DMS53 treated with DMSO at 0.1 percent for 48 hours (cell line): ENCODE data around the gene JOSD1.

Experiments
- DNase-seq: peaks from one replicate; lab custom pipeline; 2025; ENCODE audit not compliant: unreplicated experiment; lab: John Stamatoyannopoulos, UW

JOSD1 gene

DNA sequence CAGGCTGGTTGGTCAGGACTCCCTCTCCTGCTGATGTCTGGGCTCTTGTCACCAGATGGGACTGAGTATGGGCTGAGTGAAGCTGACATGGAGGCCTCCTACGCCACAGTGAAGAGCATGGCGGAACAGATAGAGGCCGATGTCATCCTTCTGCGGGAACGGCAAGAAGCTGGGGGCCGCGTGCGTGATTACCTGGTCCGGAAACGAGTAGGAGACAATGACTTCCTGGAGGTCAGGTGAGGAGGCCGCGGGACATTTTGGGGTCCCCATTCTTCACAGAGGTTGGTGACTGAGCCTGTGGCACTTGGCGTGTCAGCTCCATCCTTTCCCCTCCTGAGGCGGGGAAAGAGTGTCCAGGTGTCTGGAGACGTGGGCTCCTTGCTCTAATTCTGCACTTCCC is 15.1 kb upstream of the JOSD1 start:
- DNase-seq = no peak

DNA sequence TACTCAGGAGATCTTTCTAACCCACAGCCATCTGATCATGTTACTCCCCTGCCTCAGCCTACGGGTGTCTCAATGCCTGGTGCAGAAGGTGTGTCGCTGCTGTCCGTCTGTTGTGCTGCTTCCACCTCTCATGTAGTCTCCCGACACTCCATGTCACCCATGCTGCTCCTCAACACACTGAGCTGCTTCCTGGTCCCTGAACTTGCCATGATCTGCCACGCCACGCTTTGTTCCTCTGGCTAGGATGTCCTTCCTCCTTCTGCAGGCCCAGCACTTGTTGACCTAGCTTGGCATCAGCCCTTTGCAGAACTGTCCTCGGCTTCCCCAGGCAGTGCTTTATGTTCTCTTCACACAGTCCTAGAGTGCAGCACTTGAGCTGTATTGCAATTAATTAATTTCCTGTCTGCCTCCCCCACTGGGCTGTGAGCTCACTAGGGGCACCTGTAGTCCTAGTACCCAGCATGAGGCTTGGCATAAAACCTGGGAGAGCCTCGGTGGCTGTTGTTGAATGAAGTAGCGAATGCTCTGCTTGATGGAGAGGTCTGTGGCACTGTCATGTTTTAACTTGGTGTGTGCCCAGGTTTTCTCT is 14.5 kb upstream of the JOSD1 start:
- no peak for DNase-seq

DNA sequence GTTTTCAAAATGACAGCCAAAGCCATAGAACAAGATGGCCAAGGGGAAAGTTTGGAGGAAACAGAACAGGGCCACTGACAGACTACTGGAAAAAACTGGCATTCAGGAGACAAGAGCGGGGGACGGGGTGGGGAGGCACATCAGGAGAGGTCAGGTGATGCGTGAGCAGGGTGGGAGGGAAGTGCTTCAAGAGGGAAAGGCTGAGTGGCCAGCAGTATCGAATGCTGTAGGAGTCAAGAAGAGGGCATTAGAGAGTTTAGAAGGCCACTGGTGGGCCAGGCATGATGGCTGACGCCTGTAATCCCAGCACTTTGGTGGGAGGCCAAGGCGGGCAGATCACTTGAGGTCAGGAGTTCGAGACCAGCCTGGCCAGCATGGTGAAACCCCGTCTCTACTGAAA is 13.2 kb upstream of the JOSD1 start:
- DNase-seq = no peak

DNA sequence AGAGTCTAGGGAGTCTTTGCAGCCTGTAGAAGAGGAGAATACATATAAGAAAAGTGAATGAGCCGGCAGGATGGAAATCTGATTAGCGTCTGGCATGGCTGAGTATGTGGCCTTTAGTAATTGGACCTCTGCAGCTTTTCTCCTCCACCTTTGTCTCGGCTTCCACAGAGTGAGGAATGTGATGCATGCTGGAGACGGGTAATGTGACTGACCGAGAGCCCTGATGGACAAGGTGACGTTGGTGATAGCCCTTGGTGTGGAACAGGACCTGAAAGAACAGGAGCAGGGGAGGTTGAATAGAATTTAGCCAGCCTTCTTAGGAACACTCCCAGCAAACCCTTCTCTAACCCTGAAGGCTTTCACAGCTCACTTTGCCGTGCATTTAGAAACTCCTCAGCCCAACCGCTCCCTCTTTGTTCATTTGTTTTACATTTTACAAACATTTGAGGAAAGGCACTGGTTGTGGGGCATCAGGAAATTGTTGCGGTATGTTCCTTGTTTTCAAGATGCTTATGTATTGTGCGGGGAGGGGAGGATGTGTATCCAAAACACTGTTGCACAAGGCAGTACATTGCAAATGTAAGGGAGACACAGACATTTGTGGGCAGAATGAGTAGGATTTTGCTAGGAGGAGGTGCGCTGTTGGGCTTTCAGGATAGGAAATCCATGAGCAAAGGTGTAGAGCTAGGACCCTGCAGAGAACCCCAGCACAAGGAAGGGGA is 11.9 kb upstream of the JOSD1 start:
- no peak for DNase-seq

DNA sequence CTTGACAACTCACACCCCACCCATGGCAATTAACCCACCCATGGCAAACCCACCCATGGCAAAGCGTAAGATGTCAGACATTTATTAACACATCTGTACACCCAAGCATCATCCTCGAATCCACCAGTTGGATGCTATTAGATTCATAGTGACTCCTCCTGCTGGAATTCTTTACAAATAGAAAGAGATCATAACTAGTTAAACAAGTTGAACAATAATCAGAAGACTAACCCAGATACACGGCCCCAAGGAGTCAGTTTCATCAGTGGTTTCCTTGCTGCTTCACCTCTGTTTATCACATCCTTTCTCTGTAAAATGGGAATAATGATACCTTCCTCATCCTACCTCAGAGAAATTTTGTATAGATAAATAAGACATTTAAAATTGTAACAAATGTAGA is 10.1 kb upstream of the JOSD1 start:
- no peak for DNase-seq

DNA sequence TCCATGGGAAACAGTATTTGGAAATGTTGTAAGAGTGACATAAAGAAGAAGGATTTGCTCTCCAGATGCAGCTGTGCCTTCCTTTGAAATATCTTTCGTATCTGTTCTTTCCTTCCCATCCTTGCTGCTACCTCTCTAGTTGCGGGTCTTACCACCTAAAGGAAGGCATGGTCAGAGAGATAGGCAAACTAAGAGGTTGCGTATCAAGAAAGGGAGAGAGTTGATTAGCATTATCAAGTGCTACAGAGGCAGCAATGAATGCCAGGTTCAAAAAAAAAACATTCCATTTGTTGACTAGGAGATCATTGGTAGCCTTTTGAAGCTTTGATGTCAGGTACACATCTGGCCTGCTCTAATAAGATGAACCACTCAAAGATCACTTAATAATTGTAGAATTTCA is 9.6 kb upstream of the JOSD1 start:
- DNase-seq = no peak

DNA sequence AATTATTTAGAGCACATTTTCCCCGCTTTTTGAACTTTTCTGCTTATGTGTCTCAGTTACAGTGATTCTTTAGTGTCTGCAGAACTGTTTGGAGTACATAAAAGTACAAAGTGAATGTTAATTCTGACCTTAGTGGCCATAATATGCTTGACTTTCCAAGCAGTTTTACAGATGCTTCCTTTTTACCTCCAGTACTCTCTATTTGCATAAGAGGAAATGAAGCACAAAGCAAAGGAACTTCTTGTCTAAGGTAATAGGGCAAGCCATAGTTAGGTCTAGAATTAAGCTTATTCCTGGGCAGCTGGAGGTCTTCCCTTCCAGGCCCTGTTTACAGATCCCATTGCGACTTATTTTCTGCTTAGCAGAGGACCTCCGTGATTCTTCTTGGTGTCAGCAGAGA is 8.6 kb upstream of the JOSD1 start:
- DNase-seq = no peak

DNA sequence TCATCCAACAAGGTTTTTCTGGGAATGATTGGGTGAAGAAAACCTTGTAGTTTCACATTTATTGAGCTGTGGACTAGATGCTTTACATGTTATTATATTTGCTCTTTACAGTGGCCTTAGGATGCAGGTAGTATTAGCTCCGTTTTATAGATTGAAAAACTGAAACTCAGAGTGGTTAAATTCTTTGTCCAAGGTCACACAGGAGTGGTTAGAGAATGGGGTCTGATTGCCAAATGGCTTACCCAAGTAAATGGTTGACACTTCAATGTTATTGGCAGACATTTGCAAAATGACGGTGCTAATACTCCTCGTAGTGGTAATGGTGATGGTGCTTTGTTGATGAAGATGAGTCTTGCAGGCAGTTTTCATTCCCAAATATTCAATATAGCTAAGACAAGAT is 7.2 kb upstream of the JOSD1 start:
- DNase-seq = no peak

DNA sequence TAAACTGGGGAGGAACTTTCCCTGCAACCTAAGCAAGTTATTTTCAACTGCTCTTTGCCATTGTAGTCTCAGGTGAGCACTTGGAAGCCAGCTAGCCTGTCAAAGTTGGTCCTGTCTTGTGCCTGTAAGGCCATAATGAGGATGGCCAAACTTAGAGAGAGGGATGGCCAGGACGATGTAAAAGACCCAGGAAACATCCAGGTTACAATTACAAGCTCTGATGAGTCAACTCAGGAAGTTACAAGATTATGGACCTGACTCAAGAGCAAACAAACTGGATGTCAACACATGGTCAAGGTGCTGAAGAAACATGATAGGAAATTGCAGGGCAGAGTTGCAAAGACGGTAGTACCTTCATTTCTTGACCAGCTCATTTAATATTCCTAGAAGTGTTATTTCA is 6.6 kb upstream of the JOSD1 start:
- peak; percentile 34 for DNase-seq

DNA sequence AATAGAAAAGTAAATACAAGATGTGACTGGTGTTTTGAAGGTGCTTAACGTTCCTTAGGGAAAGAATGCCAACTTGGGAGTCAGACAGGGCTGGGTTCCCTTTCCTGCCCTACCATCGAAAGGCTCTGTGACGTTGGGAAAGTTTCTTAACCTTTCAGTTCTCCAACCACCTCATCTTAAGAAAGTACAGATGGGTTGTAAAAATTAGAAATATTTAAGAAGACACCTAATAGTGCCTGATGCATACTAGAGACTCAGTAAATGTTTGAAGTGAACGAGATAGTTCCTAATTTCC is 6.1 kb upstream of the JOSD1 start:
- no peak for DNase-seq

DNA sequence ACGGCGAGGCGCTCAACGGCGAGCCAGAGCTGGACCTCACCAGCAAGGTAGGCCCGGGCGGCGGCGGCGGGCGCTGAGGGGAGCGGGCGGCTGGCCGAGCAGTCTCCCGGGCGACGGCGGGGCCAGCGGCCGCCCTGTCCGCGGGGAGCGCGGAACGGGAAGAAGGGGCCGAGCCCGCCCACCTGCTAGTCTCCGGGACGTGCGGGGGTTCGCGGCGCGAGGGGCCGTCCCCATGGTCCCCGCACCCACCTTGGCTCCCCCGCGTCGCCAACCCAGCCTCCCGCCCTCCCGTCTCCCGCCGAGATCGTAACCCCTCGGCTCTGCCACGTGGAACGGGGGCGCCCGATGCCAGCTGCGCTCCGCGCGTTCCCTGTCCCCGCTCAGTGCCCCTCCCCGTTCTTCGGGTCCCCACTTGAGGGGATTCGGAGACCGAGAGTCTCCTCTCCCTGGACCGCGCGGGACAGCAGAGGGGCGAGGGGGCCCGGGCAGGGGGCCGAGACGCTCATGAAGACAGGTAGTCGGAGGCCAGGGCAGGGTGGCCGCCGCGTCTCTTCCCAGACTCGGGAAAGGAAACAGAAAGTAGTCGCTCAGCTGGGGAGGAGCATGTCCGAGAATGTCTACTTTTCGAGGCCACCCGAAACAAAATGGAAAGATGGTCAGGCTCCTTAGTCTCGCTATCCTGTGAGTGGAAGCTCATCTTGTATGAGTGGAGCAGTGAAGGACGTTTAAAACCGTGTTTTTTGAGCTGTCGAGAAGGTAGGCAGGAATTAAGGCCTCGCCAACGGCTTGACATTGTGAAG is 5.6 kb upstream of the JOSD1 start:
- DNase-seq = no peak

DNA sequence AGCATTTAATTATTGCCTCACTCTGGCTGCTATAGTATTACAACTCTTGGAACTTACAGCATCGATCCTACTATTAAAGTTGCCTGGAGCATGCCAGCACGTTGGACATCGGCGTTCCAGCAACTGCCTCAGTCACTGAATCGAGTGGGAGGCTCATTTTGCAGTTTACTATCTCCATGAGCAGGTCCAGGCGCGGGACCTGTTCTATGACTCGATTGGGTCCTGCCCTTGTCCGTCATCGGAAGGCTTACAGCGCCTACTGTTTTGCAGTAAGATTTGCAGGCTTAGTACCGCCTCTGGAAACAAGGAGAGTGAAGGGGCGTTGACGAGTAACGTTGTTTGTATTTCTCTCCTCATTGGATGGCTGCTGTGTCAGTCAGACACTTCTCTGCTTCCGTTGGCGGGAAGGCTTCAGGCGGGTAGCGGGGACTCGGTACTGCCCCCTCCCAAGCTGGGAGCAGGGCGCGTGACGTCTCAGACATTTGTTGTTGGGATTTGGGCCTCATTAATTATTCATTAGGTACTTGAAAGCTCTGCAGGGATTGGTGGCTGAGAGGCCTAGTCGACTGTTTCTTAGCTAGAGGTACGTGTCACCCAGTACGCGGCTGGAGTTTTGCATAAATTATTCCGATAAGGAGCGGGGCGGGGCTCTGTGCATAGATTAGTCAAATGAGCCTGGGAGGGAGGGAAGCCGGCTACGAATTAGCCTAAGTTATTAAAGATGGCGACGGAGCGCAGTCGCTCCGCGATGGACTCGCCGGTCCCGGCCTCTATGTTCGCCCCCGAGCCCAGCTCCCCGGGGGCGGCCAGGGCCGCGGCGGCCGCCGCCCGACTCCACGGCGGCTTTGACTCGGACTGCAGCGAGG is 4.7 kb upstream of the JOSD1 start, which contains the start of gene GTPBP1:
Gene GTPBP1, plus strand, starts transcription at position 710 of the 866 bp plus-strand sequence. Its CDS starts 12 bp downstream, at position 722.
- peak; percentile 99 for DNase-seq

DNA sequence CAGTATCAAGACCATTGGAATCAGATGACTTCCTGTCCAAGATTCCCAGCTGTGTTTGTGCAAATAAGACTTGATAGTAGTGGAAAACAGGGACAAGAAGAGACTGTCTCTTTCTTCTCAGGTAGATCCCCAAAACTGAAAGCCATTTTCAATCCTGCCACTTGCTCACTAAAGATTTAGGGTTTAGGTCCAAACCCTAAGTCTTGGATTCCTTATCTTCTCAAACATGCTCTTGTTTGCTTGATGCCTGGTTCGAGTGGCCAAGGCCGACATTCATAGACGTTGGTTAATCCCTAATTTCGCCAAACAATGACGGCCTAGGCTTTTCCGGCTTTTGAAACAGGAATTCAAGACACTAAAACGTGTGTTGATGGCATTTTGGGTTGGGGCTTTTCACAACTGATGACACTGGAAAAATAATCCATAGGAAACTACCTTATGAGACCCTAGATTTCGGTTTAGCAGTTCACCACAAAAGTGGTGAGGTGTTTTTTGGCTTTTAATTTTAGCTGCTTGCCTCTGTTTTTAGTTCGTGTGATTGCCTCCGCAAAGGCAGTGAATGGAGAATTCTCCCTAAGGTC is 4.0 kb upstream of the JOSD1 start:
- DNase-seq = no peak

DNA sequence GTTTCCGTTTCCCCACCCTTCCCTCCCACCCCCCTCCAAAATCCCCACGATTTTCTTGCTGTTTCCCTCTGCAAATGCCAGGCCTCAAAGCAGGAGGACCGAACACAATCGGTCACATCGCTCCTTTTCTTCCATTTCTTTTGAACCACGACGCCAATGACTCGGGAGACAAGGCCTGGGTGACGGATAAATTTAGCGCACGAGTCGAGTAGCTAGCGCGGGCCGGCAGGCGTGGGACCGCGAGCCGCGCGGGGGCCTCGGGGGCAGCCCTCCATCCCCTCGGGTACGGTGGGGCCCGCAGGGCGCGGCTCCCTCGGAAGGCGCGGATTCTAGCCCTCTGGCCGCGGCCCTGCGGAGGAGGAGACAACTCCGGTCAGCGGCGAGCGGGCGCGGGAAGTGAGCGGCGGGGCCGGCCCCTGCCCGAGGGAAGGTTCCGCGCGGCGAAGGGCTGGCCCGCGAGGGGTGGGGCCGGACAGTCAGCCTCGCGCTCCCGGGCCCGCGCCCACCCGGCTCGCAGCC is 414 bp downstream of the JOSD1 start:
- DNase-seq = peak; percentile 36

DNA sequence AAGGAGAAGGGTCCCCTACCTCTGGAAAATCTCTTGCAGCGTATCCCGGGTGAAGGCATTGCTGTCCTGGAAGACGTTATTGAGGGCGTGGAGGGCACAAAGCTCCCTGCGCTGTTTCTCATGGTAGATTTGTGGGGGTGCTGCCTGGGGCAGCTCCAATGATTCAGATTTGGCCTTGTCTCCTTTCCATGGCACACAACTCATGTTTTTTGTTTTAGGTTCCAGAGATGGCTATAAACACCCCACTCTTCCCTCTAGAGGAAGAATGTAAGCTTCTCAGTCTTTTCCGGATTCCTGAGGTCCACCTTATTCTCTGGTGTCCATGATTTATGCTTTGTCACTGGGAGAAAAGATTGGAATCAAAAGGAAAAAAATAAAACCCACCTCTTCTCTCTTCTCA is 959 bp downstream of the JOSD1 start:
- no peak for DNase-seq

DNA sequence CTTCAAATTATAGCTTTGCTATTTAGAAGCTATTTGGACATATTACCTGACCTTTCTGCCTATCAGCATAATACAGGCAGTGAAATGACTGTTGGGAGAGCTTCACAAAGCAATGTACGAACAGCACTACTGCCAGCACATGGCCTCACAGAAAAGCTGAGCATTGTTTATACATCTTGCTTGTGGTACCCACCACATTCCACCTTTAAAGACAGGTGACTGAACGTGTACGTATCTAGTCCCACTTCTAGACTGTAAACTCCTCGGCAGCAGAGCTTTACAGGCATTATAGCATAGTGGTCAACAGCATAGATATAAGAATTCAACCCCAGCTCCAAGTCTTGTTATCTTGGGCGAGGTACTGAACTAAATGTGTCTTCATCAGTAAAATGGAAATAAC is 1.6 kb downstream of the JOSD1 start:
- no peak for DNase-seq

DNA sequence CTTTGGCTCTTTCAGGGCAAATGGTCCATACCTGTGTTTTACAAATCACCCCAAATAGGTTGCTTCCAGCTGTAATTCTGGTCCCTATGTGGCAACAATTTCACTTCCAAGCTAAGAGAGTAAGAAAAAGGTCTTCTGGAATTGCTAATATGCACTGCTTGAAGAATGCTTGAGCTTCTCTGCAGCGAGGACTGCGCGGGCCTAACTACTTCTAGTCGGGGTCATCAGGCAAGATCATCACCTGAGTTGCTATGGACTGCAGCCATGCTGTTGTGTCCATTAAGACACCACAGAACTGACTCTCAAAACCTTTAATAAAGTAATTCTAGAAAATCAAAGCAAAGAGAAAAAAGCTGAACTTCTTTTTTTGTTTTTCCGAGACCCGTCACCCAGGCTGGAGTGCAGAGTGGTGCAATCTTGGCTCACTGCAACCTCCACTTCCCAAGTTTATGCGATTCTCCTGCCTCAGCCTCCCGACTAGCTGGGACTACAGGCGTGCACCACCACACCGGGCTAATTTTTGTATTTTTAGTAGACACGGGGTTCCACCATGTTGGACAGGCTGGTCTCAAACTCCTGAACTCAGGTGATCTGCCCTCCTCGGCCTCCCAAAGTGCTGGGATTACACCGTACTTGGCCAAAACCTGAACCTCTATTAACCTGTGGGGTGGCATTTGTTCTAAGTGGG is 2.2 kb downstream of the JOSD1 start:
- DNase-seq = no peak

DNA sequence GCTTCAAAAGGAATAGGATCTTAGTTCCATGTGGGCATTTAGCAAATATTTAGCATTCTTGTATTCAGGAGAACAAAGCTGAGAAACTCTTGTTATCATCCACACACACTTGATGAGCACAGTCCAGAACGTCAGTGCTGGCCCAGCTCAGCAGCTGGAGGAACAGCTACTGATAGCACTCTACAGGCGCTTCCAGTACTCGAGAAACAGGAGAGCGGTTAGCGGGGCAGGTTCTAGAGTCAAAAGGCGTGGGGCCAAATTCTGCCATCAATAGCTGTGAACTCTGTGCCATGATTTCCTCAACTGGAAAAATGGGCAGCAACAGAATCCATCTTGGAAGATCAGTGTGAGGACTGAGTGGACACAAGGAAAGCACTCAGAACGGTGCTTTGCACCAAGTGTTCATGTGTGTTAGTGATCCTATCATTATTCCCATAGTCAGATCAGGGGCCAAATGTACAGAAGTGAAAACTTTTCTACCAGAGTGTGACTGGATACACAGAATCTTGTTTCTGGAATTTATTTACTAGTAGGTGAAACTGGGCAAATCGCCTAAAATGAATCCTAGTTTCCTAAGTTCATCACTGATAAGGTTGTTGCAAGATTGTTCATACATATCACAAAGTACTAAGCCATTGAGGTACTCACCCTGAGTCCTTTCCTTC is 3.2 kb downstream of the JOSD1 start:
- no peak for DNase-seq

DNA sequence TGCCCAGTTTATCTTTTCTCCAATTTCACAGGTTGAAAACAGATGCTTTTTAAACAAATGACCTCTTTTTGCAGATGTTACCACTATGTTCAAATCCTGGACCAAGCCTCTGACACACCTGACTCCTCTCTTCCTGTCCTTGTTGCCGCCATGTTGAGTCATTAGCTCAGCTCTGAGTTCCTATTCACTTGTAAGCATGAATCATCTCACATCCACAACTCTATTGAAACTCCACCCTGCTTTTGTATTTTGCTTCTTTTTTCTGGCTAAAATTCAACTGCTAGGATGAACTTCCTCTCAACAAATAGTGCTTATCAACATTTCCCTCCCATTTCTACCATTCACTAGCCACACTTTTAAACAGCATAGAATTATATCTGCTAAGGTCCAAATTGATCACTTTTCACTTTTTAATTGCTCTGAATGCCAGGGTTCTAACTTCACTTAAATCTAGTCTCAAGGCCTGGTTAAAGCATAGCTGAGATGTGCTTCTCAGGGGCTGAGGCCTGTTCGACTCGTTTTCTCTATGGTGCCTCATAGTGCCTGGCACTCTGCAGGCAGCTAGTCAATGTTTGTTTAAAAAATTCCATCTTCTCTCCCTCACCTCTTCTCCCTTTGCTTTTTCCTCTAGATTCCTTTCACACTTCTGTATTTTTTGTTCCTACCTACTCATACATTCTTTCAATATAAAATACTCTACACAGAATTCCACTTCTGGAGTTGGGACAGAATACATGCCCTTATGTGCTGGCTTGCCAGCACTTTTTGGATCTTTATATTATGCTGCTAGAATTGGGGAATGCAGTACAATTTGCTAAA is 3.9 kb downstream of the JOSD1 start:
- peak; percentile 5 for DNase-seq
